Measurements from ENCODE around the gene PANX2. TPM values are rescaled to one million over a fixed set of nuclear protein-coding genes. Genes with fewer than 3 reads are reported as not detected.

The PANX2 gene
- total RNA-seq, 1 experiment from 2014 or later: 9.4 TPM

- Histone ChIP-seq H2AFZ (ENCODE audit: low read length) (no peak overlapping the region), H3K27me3 (ENCODE audit: low read length) (no peaks in the 10 kb centered on the region), H3K4me2 (ENCODE audit: low read length) (no peak overlapping the region), H3K79me2 (ENCODE audit: low read length) (no peaks in the 10 kb centered on the region), H3K4me1 (ENCODE audit: insufficient read depth, low read length) (no peaks in the 10 kb centered on the region), H3K36me3 (ENCODE audit: low read depth, low read length) (no peaks in the 10 kb centered on the region), H4K20me1 (ENCODE audit: low read length) (no peaks in the 10 kb centered on the region), H3K9me3 (ENCODE audit: low read length) (no peaks in the 10 kb centered on the region), H3F3A (ENCODE audit: low read length, unreplicated experiment) (no peaks in the 10 kb centered on the region), H3K27ac (ENCODE audit: low read length) (no peak overlapping the region), H3K9ac (ENCODE audit: low read length) (no peak overlapping the region), H3K9me2 (replicated peaks; ENCODE audit: low read length) (no peaks in the 10 kb centered on the region), H3K4me3 (ENCODE audit: low read length) (no peak overlapping the region)
- ChIA-PET CTCF (no interaction called here), POLR2A (ENCODE audit: unreplicated experiment) (no interaction called here)
- TF ChIP-seq EZH2 (IDR thresholded peaks at IDR 0.05; ENCODE audit: low read length, unreplicated experiment) (no peak), EZH2phosphoT487 (IDR thresholded peaks at IDR 0.05; ENCODE audit: borderline replicate concordance, low read length) (no peak), CTCF (conservative IDR thresholded peaks at IDR 0.05; ENCODE audit: low read depth, low read length) (no peak)
- intact Hi-C loops (cut with micrococcal nuclease): no loop called here
- no peak for ATAC-seq
- no peak for DNase-seq
- BruUV-seq (replicated peaks): no TSS peak
Observed at GRCh38 chr22:50178871-50179869, 8.6 kb downstream of the PANX2 start.

- Histone ChIP-seq H3F3A (ENCODE audit: low read length, unreplicated experiment) (no peaks in the 10 kb centered on the region), H3K4me3 (ENCODE audit: low read length) (no peak overlapping the region), H2AFZ (ENCODE audit: low read length) (no peak overlapping the region), H3K27me3 (ENCODE audit: low read length) (no peaks in the 10 kb centered on the region), H3K79me2 (ENCODE audit: low read length) (no peaks in the 10 kb centered on the region), H3K9ac (ENCODE audit: low read length) (no peak overlapping the region), H3K36me3 (ENCODE audit: low read depth, low read length) (no peaks in the 10 kb centered on the region), H3K9me3 (ENCODE audit: low read length) (no peaks in the 10 kb centered on the region), H3K4me1 (ENCODE audit: insufficient read depth, low read length) (no peaks in the 10 kb centered on the region), H3K9me2 (replicated peaks; ENCODE audit: low read length) (no peaks in the 10 kb centered on the region), H4K20me1 (ENCODE audit: low read length) (no peaks in the 10 kb centered on the region), H3K27ac (ENCODE audit: low read length) (no peak overlapping the region), H3K4me2 (ENCODE audit: low read length) (no peak overlapping the region)
- POLR2A ChIA-PET (ENCODE audit: unreplicated experiment): no interaction called here
- ATAC-seq: no peak
- no TSS peak for BruUV-seq (replicated peaks)
- TF ChIP-seq CTCF (conservative IDR thresholded peaks at IDR 0.05; ENCODE audit: low read depth, low read length) (no peak), EZH2phosphoT487 (IDR thresholded peaks at IDR 0.05; ENCODE audit: borderline replicate concordance, low read length) (no peak), EZH2 (IDR thresholded peaks at IDR 0.05; ENCODE audit: low read length, unreplicated experiment) (no peak)
- CTCF ChIA-PET: no interaction called here
- no peak for DNase-seq
- intact Hi-C loops (cut with micrococcal nuclease): no loop called here
Observed at GRCh38 chr22:50179937-50180726, 9.6 kb downstream of the PANX2 start.
